Ascending aorta (tissue), 2 donors: ENCODE results near the gene SLC22A23. TPM values are rescaled to one million over a fixed set of nuclear protein-coding genes. Genes with fewer than 3 reads are reported as not detected.
A peak's percentile ranks its signal among the peaks of the same experiment; 100 is the strongest.

Source experiments
- DNase-seq, 2 donors: peaks; one replicate each; pipeline ENCODE4 v3.0.0-alpha.2; 2019; ENCODE audit warnings: low spot score in 2 of 2
- H3K27ac ChIP-seq, 2 donors: fragments of 200-600 bp; sonication (generic); one replicate each; pipeline ENCODE4 v1.5.1; 2016 to 2017; ENCODE audit warnings: mild to moderate bottlenecking in 1 of 2
- H3K27me3 ChIP-seq: fragments of 200-600 bp; sonication (generic); one replicate; pipeline ENCODE4 v1.5.1; 2017
- H3K36me3 ChIP-seq, 2 donors: fragments of 200-600 bp; sonication (generic); one replicate each; pipeline ENCODE4 v1.5.1; 2016
- H3K4me1 ChIP-seq, 2 donors: fragments of 200-600 bp; sonication (generic); one replicate each; pipeline ENCODE4 v1.5.1; 2016 to 2017; ENCODE audit warnings: mild to moderate bottlenecking in 1 of 2
- H3K4me3 ChIP-seq, 2 donors: fragments of 200-600 bp; sonication (generic); one replicate each; pipeline ENCODE4 v1.5.1; 2016 to 2017; ENCODE audit warnings: mild to moderate bottlenecking in 1 of 2
- H3K9me3 ChIP-seq, 2 donors: fragments of 200-600 bp; sonication (generic); one replicate each; pipeline ENCODE4 v1.5.1; 2016
- CTCF ChIP-seq, 3 experiments: fragments of 200-600 bp in 2 of 3; fragments of 450-650 bp in 1 of 3; sonication (generic) in 2 of 3; IDR thresholded peaks; one replicate each; pipeline ENCODE4 v1.5.1; 2016 to 2019; ENCODE audit warnings: antibody characterized with exemption in 3 of 3, mild to moderate bottlenecking in 1 of 3, moderate library complexity in 1 of 3
- intact Hi-C: fragments of 100-400 bp; cut with DNase I; formaldehyde crosslinking; loops from one replicate; pipeline ENCODE4 v1.15.1; 2023
- total RNA-seq: library from RNA; depleted of rRNA; stranded (reverse); fragments of >200 nt; gene quantifications from one replicate; pipeline ENCODE4 v1.1.0, GENCODE V29; 2016

Gene SLC22A23
- total RNA-seq, result 42.0 TPM

- Histone ChIP-seq H3K4me1 (peaks cover 5 to 8% of the 10 kb centered on the region in 2 donors), H3K4me3 (peak within 1 kb of the TSS; percentile 74 to 79), H3K27ac (peak within 1 kb of the TSS in 1 of 2 donors; percentile 37), H3K9me3 (no peaks in the 10 kb centered on the region), H3K36me3 (no peaks in the 10 kb centered on the region), H3K27me3 (no peaks in the 10 kb centered on the region)
- intact Hi-C loops, result loop anchor here (5.0 to 10.0 kb wide), 3 partner anchors 175 to 528 kb away; no protein-coding TSS in a partner anchor
- DNase-seq, result peak in 1 of 2 donors; percentile 72
- peak; percentile 36 to 92 (median 59) for TF ChIP-seq CTCF (IDR thresholded peaks at IDR 0.05)
These were observed at the start of gene SLC22A23 for GRCh38 chr6:3456898-3457709. TSS of gene SLC22A23 (minus strand) at chr6:3457050. CDS start at chr6:3456559, 491 bp downstream.

DNA sequence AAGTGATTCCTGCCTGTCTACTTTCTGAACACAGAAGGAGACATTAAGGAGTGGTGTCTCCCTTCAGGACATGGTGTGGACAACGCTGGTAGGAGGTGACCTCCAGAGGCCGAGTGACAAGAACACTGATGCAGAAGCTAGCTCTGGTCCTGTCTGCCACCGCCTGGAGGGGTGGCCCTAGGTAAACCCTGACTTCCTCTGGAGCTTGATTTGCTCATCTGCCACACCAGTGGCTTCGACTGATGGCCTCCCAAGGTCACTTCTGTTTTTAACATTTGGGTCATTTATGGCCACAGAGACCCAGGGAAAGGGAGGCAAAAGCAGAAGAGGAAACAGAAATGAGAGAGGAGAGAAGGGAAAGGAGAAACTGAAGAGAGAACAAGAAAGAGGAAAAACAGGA, 49.4 kb upstream of the SLC22A23 start:
- intact Hi-C loops, result no loop called here
- TF ChIP-seq CTCF (IDR thresholded peaks at IDR 0.05), result no peak
- H3K9me3 ChIP-seq, result no peaks in the 10 kb centered on the region
- no peaks in the 10 kb centered on the region for H3K4me1 ChIP-seq
- no peak for DNase-seq
- no peaks in the 10 kb centered on the region for H3K27me3 ChIP-seq
- H3K4me3 ChIP-seq, result no peak overlapping the region
- H3K27ac ChIP-seq, result no peak overlapping the region
- H3K36me3 ChIP-seq, result no peaks in the 10 kb centered on the region

GRCh38 chr6:3504938-3505805, 48.3 kb upstream of the SLC22A23 start:
- no peak overlapping the region for H3K4me3 ChIP-seq
- H3K27me3 ChIP-seq, result no peaks in the 10 kb centered on the region
- no peak for TF ChIP-seq CTCF (IDR thresholded peaks at IDR 0.05)
- H3K27ac ChIP-seq, result no peak overlapping the region
- no peaks in the 10 kb centered on the region for H3K9me3 ChIP-seq
- DNase-seq, result no peak
- H3K4me1 ChIP-seq, result no peaks in the 10 kb centered on the region
- intact Hi-C loops, result no loop called here
- no peaks in the 10 kb centered on the region for H3K36me3 ChIP-seq

GRCh38 chr6:3504354-3504753, 47.5 kb upstream of the SLC22A23 start:
- Histone ChIP-seq H3K36me3 (no peaks in the 10 kb centered on the region), H3K4me1 (no peaks in the 10 kb centered on the region), H3K27ac (no peak overlapping the region), H3K9me3 (no peaks in the 10 kb centered on the region), H3K4me3 (no peak overlapping the region), H3K27me3 (no peaks in the 10 kb centered on the region)
- no peak for DNase-seq
- TF ChIP-seq CTCF (IDR thresholded peaks at IDR 0.05), result no peak
- intact Hi-C loops, result no loop called here

- H3K36me3 ChIP-seq, result no peaks in the 10 kb centered on the region
- DNase-seq, result no peak
- intact Hi-C loops, result no loop called here
- no peaks in the 10 kb centered on the region for H3K9me3 ChIP-seq
- H3K27ac ChIP-seq, result no peak overlapping the region
- H3K27me3 ChIP-seq, result no peaks in the 10 kb centered on the region
- TF ChIP-seq CTCF (IDR thresholded peaks at IDR 0.05), result no peak
- H3K4me1 ChIP-seq, result no peaks in the 10 kb centered on the region
- H3K4me3 ChIP-seq, result no peak overlapping the region
These were observed 45.1 kb upstream of the SLC22A23 start for GRCh38 chr6:3501826-3502500.
